ENCODE data around the gene ARHGAP26. TPM values are rescaled to one million over a fixed set of nuclear protein-coding genes. Genes with fewer than 3 reads are reported as not detected.

Gene ARHGAP26
- total RNA-seq, 1 donor from 2014 or later: 71.6 TPM

- no peak for DNase-seq (ENCODE audit: low spot score)
- intact Hi-C loops (cut with DNase I): no loop called here
- no peak for ATAC-seq
Observed at GRCh38 chr5:143140492-143141203, 370.5 kb downstream of the ARHGAP26 start.

- no peak for ATAC-seq
- DNase-seq (ENCODE audit: low spot score): no peak
- intact Hi-C loops (cut with DNase I): no loop called here
Observed at GRCh38 chr5:143141652-143142051, 371.5 kb downstream of the ARHGAP26 start.

- ATAC-seq (peak; percentile 80), DNase-seq (ENCODE audit: low spot score) (peak; percentile 64)
- intact Hi-C loops (cut with DNase I): no loop called here
Observed at GRCh38 chr5:143142596-143143435, 372.6 kb downstream of the ARHGAP26 start.

GRCh38 chr5:143143973-143144372 lies 373.8 kb downstream of the ARHGAP26 start:
- DNase-seq (ENCODE audit: low spot score) (no peak), ATAC-seq (no peak)
- intact Hi-C loops (cut with DNase I): no loop called here

- intact Hi-C loops (cut with DNase I): no loop called here
- no peak for DNase-seq (ENCODE audit: low spot score)
- ATAC-seq: no peak
Observed at GRCh38 chr5:143145243-143146160, 375.3 kb downstream of the ARHGAP26 start.

GRCh38 chr5:143146161-143146560 lies 376.0 kb downstream of the ARHGAP26 start:
- intact Hi-C loops (cut with DNase I): no loop called here
- DNase-seq (ENCODE audit: low spot score) (no peak), ATAC-seq (no peak)

GRCh38 chr5:143147383-143147782 lies 377.2 kb downstream of the ARHGAP26 start:
- ATAC-seq: no peak
- no peak for DNase-seq (ENCODE audit: low spot score)
- intact Hi-C loops (cut with DNase I): no loop called here

GRCh38 chr5:143147902-143148301 lies 377.7 kb downstream of the ARHGAP26 start:
- ATAC-seq (peak; percentile 84), DNase-seq (ENCODE audit: low spot score) (no peak)
- intact Hi-C loops (cut with DNase I): no loop called here

- ATAC-seq: peak; percentile 7
- intact Hi-C loops (cut with DNase I): no loop called here
- DNase-seq (ENCODE audit: low spot score): no peak
Observed at GRCh38 chr5:143148771-143149170, 378.6 kb downstream of the ARHGAP26 start.

- intact Hi-C loops (cut with DNase I): no loop called here
- no peak for DNase-seq (ENCODE audit: low spot score)
- ATAC-seq: no peak
Observed at GRCh38 chr5:143149759-143150158, 379.6 kb downstream of the ARHGAP26 start.

- intact Hi-C loops (cut with DNase I): no loop called here
- ATAC-seq: no peak
- DNase-seq (ENCODE audit: low spot score): no peak
Observed at GRCh38 chr5:143151056-143151700, 381.0 kb downstream of the ARHGAP26 start.

GRCh38 chr5:143152445-143152844 lies 382.3 kb downstream of the ARHGAP26 start:
- no peak for ATAC-seq
- DNase-seq (ENCODE audit: low spot score): no peak
- intact Hi-C loops (cut with DNase I): no loop called here

GRCh38 chr5:143153332-143154119 lies 383.3 kb downstream of the ARHGAP26 start:
- DNase-seq (ENCODE audit: low spot score) (peak; percentile 81), ATAC-seq (peak; percentile 95)
- intact Hi-C loops (cut with DNase I): no loop called here

- intact Hi-C loops (cut with DNase I): no loop called here
- ATAC-seq (peak; percentile 7), DNase-seq (ENCODE audit: low spot score) (no peak)
Observed at GRCh38 chr5:143154510-143155370, 384.6 kb downstream of the ARHGAP26 start.

- intact Hi-C loops (cut with DNase I): no loop called here
- ATAC-seq: no peak
- no peak for DNase-seq (ENCODE audit: low spot score)
Observed at GRCh38 chr5:143155455-143155854, 385.3 kb downstream of the ARHGAP26 start.

- DNase-seq (ENCODE audit: low spot score) (no peak), ATAC-seq (no peak)
- intact Hi-C loops (cut with DNase I): no loop called here
Observed at GRCh38 chr5:143156086-143156485, 385.9 kb downstream of the ARHGAP26 start.

- DNase-seq (ENCODE audit: low spot score) (no peak), ATAC-seq (no peak)
- intact Hi-C loops (cut with DNase I): no loop called here
Observed at GRCh38 chr5:143156572-143156971, 386.4 kb downstream of the ARHGAP26 start.
